HepG2 (cell line): Measurements from ENCODE around the gene IGFBP5. TPM values are rescaled to one million over a fixed set of nuclear protein-coding genes. Genes with fewer than 3 reads are reported as not detected.

ENCODE experiments used
- HIC2 ChIP-seq: sonication (generic); formaldehyde crosslinking; IDR thresholded peaks from 2 replicates; pipeline ENCODE4 v1.9.0; 2022; ENCODE audit warnings: low read depth, missing genetic modification reagents
- ZGPAT ChIP-seq: IDR thresholded peaks from 2 replicates; pipeline ENCODE4 v1.6.1; 2016; ENCODE audit warnings: mild to moderate bottlenecking
- ZNF569 ChIP-seq: sonication (generic); formaldehyde crosslinking; IDR thresholded peaks from 2 replicates; pipeline ENCODE4 v1.5.0; 2020; ENCODE audit warnings: mild to moderate bottlenecking, missing genetic modification reagents, moderate library complexity, borderline replicate concordance
- ZNF687 ChIP-seq: sonication (generic); formaldehyde crosslinking; IDR thresholded peaks from 2 replicates; pipeline ENCODE4 v1.5.1; 2020; ENCODE audit warnings: mild to moderate bottlenecking, missing genetic modification reagents, moderate library complexity
- polyA plus RNA-seq, 8 experiments: library from polyadenylated mRNA; depleted of rRNA in 3 of 8; stranded (reverse) in 7 of 8; unstranded in 1 of 8; fragments of >200 nt; fragmentation: Illumina TruSeq in 4 of 8; extraction: Trizol in 4 of 8; gene quantifications; 2 replicates each; pipeline versions ENCODE4 v1.2.1 to v1.2.3, GENCODE V29; 2011 to 2016; ENCODE audit warnings: low read depth in 4 of 8, missing spikeins in 1 of 8, mixed read lengths in 1 of 8; ENCODE audit not compliant: insufficient read depth in 1 of 8
- total RNA-seq, 5 experiments: library from RNA; depleted of rRNA; stranded (reverse); fragments of >200 nt; fragmentation: Illumina TruSeq; extraction: Trizol; gene quantifications; 2 replicates each; pipeline ENCODE4 v1.2.3, GENCODE V29; 2016; ENCODE audit warnings: low read depth in 1 of 5

The IGFBP5 gene
- total and polyA plus RNA-seq, 2 of the 13 experiments (the other 11 are each of a cell fraction or from before 2014, with no cell fraction given): 0.15 TPM; not detected in 1

- peak; percentile 29; the same call in 1 of the 2 replicates for TF ChIP-seq ZNF687 (CRISPR knock-in tag)
- peak; percentile 8; the same call in 1 of the 2 replicates for TF ChIP-seq HIC2 (CRISPR knock-in tag)
- no peak for TF ChIP-seq ZNF569 (CRISPR knock-in tag)
- TF ChIP-seq ZGPAT (CRISPR knock-in tag): no peak
Observed at GRCh38 chr2:216659276-216659675, 36.1 kb downstream of the IGFBP5 start (continued).
